HG02884 (cell line): Measurements from ENCODE around the gene DVL1.

Experiments
- ATAC-seq: cut with Tn5 transposase; IDR thresholded peaks from one replicate; pipeline ENCODE4 v1.9.1; 2021; ENCODE audit warnings: mild to moderate bottlenecking, moderate library complexity; ENCODE audit not compliant: unreplicated experiment

The DVL1 gene

DNA sequence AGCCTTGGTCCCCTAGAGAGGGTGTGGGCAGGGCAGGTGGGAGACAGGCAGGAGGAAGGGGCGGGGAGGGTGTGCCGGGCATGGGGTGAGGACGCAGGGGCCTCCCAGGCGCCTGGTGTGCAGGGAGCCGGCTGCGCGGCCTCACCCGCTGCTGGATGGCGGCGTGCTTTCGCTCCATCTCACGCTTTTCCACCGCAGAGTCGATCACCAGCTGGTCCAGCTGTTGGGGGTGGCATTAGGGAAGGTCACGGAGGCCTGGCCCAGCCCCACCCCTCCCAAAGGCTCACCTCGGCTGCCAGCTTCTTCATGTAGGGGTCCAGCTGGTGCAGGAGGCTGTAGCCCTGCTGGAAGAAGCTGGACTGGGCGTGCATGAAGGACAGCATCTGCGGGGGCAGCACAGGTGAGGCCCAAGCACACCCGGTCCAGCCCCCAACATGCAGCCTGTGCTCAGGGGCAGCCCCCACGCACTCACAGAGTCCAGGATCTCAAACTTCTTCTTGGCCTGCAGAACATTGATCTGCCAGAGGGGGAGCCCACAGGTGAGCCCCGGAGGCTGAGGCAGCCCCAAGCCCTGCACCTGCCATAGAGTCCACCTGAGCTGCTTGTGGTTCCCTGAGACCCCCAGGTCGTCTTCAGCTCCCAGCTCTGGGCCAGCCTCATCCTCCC lies 49.4 kb downstream of the DVL1 start:
- ATAC-seq: no peak

DNA sequence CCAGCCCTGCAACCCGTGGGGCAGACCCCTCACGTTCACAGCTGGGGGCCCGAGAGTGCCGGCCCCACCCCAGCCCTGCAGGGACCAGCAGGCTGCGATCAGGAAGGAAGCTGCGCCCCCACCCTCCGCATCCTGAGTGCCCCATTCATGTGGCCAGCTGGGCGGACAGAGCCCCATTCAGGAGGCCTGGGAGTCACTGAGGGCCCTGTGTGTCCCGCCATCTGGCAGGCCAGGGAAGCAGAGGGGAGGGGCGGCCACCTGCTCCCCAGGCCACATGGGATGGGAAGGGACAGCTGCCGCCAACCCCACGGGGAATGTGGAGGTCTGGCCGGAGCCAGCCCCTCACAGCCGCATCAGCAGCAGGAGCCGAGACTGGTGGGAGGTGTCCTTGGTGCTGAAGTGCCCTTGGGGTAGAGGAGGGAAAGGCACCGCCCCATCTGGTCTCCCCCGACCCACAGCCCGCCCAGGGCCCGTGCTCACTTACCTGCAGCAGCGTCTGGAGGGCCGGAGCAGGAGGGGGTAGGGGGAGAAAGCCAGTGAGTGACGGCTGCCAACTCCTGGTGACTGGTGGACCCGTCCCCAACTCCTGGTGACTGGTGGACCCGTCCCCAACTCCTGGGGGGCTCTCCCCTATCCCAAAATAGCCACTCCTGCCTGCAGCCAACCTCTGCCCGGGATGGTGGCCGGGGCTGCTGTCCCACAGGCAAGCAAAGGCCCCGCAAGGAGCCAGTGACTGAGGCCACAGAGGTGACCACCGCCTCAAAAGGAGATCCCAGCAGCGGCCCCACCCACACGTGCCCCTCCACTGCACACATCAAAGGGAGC lies 50.1 kb downstream of the DVL1 start:
- ATAC-seq: no peak

DNA sequence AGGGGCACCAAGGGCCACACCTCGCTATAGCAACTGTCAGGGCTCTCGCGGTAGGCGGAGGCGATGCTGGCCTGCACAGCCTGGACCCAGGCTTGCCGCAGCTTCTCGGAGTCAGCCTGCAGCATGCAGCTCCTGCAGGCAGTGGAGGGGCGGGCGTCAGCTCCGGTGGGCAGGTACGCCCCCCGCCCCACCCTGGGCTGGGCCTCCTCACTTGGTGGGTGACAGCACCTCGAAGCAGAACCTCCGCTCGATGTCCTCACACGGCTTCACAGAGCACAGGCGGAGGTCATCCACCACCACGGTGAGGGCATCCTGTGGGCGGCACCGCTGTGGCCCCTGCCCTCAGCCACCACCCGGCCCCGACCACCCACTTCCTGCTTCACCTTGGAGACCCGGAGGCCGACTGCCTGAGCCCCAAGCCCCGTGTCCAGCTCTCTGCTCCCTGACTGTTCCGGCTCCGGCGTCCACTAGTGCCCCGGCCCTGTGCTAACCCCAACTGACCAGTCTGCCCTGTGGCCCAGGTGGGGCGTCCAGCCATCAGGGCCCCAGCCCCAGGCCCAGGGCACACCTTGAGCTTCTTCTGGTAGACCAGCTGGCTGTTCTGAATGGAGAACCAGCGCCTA lies 51.3 kb downstream of the DVL1 start:
- no peak for ATAC-seq

DNA sequence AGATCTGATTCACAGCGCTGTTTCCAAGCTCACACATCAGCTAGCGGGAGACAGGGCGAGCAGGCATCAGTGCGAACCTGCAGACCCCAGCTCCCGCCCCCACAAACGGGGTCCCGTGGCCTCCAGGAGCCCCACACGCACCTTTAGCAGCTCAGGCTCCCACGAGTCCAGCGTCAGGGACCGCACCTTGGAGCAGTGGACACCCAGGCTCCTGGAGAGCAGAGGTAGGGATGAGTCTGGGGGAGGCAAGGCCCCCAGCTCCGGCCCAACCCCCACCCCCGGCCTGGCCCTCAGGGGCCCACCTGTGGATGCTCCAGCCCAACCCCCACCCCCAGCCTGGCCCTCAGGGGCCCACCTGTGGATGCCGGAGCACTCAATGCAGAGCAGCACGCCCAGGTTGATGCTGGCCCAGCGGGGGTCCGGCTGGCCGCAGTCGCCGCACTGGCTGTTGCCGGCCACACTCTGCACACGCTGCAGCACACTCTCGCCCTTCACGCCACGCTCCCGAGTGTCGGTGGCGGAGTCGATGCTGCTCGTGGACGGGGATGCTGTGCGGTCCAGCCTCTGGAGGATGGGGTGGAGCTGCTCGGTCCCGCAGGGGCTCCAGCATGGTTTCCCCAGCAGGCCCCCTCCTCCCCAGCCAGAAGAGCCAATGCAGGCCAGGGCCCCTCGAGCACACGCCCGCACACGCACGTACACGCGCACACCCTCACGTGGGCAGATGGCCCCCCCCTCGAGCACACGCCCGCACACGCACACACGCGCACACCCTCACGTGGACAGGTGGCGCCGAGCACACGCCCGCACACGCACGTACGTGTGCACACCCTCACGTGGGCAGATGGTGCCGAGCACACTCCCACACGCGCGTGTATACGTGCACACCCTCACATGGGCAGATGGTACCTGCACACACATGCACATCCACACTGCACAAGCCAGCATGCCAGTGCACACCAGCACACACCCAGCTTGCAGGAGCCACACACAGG lies 52.9 kb downstream of the DVL1 start:
- ATAC-seq: no peak

DNA sequence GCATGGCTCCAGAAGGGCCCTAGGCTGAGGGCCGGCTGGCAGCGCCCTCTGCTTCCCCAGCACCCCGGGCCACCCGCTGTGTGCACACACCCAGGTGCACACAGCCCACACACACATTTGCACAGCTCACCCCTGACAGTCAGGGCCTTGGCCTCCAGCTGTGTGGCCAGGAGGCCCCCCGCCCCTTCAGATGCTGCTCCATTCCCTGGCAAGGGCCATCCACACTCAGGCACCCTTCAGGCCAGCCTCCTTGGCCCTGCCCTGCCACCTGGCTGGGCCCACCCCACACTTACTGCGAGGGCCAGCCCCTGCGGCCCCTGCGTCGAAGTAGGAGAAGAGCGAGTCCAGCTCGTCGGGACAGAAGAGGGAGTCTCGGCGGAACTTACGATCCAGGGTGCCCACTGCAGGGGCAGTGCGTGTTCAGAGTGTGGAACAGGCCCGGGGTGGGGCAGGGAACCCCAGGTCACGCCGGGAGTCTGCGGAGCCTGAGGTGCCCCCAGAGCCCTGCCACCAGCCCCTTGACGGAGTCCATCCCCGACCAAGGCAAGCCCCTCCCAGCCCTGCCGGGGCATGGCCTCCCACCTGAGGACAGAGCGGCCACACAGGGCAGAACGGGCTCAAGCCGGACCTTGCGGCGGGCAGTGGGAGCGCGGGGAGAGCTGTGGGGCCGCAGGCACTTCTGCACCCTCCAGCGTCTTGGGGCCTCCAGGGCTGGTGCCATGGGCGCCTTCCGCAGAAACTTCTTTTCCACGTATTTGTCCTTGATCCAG lies 53.9 kb downstream of the DVL1 start:
- ATAC-seq: no peak

DNA sequence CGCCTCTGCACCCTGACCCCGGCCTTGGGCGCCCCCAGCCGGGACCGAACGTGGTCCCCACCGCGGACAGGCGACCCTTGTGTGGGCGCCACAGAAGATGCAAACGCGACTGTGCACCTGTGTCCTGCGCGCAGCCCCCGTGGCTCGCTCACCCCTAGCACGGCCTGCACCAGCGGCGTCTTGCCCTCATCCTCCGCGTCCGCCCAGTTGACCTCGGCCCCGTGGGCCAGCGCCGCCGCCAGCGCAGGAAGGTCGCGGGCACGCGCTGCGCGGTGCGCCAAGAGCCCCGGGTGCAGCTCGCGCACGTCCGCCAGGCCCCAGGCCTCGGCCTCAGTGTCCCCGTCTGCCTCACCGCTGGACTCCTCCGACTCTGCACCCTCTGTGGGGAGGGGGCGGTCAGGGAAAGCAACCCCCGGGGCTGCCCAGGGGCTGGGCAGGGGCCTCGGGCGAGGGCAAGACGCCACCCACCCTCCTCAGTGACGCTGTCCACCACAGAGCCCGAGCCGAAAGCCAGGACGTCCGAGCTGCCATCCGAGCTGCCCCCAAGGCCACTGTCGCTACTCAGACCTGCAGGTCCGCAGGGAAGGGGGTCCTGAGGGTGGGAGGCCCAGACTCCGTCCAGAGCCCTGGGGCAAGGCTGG lies 54.8 kb downstream of the DVL1 start:
- ATAC-seq: no peak

DNA sequence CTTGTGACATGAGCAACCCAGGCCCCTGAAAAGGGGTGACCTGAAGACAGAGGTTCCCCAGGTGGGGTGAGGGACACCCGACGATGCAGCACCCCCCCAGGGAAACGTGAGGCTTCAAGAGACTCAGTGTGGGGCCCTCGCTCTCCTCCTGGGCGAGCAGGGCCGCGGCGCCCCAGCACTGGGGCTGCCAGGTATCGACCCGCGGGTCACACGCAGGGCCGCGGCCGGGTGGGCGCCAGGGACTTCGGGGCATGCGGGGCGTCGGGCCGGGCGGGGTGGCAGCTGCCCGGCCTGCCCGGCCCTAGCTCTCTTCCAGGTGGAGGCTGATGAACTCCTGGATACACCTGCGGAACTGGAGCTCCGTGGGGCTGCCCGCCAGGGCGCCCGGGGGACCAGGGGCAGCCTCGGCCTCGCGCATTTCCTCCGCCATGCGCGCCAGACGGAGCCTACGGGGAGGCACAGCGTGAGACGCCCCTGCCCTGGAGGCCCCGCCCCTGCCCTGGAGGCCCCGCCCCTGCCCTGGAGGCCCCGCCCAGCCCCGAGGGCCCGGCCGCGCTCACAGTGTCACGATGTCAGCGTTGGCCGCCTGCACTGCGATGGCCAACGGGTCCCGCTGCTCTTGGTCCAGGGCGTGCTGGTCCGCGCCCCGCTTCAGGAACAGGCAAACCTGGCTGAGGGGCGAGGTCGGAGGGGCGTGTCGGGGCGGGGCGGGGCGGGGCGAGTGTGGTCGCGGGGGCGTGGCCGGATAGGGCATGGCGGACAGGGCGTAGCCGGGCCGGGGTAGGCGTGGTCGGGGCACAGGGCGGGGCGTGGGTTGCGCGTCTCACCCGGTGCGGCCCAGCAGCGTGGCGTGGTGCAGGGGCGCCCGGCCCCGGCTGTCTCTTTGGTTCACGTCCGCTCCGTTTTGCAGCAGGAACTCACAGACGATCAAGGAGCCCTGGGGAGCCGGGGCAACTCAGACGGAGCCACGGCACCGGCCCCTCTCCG lies 55.7 kb downstream of the DVL1 start:
- ATAC-seq: no peak

DNA sequence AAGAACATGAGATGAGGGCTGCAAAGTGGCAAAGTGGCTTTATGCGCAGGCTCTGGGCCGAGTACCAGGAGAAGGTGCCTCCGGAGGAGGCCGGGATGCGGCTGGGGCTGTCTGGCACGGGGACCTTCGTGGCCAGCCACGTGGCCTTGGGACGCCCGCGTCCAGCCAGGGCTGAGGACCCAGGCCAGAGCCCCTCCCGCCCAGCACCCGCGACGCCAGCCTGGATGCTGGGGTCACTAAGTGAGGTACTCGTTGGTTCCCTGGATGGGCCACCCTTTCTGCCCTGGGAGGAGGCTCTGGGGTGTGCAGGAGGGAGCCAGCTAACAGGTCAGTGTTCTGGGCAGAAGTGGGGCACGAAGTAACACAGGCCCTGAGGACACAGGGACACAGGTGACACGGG lies 56.4 kb downstream of the DVL1 start:
- no peak for ATAC-seq

DNA sequence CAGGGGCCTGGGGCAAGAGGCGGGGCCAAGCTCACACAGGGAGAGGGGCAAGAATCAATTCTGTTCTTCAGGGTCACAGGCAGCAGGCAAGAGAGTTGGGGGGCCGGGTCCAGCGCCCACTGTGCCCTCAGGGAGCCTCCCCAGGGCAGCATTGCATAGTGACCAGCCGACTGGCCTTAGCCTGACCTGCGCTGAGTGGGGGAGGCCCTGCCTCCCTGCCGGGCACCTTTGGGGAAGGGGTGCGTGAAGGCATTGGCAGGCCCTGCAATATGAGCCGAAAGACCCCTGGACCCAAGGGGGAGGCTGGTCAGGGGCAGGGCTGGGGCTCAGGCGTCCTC lies 56.8 kb downstream of the DVL1 start:
- ATAC-seq: no peak

DNA sequence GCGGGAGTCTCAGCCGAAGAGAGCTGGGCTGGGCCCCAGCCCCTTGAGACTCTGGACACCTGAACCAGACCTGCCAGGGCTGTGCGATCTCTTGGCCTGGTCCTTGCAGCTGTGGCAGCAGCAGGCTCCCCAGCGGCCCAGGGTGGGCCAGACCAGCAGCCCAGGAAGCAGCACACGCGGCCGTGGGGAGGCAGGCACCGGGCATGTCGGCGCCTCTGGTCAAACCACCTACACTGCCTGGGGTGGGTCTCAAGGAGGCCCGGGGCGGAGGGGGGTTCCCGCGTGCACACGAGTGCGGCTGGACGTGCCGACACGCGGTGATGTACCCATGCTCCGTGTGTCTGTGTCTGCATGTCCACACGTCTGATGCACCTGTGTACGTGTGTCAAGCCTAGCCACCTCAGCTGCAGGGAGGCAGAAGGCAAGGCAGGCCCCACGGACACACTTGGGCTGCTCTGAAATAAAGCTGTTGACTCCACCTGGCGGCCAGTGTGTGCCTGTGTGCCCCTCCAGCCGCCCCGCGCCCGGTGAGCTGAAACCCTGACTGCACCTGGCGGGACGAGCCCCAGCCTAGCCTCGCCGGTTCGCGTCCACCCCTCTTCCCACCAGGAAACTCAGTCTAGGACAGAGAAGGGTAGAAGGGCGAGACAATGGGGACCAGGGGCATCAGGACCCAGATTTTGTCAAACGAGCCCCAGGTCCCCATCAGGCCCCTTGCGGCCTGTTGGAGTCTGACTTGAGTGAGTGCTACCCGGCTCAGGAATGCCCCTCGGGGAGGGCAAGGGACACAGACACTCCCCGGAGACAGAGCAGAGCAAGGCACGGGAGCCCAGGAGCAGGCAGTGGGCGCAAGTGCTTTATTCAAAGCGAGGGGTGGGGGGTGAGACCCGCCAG lies 57.4 kb downstream of the DVL1 start:
- no peak for ATAC-seq

DNA sequence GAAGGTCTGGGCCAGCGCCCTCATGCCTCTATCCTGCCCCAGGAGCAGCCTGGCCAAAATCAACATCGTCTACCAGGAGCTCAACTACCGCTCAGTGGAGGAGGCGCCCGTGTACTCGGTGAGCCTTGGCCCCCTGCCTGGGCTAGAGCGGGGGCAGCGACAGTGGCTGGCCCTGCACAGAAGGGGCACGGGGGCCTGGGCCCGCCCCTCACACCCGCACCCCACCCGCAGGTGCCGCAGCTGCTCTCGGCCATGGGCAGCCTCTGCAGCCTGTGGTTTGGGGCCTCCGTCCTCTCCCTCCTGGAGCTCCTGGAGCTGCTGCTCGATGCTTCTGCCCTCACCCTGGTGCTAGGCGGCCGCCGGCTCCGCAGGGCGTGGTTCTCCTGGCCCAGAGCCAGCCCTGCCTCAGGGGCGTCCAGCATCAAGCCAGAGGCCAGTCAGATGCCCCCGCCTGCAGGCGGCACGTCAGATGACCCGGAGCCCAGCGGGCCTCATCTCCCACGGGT lies 58.1 kb downstream of the DVL1 start:
- no peak for ATAC-seq

DNA sequence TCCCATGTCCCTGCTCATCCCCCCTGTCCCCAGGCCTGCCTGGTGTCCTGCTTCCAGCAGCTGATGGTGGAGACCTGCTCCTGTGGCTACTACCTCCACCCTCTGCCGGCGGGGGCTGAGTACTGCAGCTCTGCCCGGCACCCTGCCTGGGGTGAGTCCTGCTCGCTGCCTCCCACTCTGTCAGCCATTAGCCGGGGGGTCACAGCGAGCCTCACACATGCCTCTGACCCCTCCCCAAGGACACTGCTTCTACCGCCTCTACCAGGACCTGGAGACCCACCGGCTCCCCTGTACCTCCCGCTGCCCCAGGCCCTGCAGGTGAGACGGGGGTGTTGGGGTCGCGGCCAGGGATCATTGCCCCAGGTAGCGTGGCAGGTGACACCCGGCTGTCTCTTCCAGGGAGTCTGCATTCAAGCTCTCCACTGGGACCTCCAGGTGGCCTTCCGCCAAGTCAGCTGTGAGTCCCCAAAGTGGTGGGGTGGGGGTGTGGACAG lies 58.9 kb downstream of the DVL1 start:
- no peak for ATAC-seq

DNA sequence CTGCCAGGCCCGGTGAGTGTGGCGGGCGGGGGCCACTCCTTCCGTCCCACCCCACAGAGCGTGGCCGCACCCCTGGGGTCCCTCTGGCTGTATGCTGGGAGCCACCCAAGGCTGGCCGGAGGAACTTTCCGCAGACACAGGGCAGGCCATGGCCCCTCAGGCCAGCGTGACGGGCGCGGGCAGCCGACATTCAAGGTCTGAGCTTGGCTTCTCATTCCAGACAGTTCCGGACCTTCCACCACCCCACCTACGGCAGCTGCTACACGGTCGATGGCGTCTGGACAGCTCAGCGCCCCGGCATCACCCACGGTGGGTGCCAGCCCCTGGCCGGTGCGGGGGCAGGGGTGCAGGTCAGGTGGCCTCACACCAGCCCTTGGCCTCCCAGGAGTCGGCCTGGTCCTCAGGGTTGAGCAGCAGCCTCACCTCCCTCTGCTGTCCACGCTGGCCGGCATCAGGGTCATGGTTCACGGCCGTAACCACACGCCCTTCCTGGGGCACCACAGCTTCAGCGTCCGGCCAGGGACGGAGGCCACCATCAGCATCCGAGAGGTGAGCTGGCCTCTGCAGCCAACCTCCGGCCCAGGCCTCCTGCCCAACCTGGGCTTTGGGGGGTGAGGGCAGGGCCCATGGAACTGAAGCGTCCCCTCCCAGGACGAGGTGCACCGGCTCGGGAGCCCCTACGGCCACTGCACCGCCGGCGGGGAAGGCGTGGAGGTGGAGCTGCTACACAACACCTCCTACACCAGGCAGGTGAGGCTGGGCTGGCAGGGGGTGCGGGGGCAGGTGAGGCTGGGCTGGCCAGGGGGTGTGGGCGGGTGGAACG lies 61.7 kb downstream of the DVL1 start:
- no peak for ATAC-seq

DNA sequence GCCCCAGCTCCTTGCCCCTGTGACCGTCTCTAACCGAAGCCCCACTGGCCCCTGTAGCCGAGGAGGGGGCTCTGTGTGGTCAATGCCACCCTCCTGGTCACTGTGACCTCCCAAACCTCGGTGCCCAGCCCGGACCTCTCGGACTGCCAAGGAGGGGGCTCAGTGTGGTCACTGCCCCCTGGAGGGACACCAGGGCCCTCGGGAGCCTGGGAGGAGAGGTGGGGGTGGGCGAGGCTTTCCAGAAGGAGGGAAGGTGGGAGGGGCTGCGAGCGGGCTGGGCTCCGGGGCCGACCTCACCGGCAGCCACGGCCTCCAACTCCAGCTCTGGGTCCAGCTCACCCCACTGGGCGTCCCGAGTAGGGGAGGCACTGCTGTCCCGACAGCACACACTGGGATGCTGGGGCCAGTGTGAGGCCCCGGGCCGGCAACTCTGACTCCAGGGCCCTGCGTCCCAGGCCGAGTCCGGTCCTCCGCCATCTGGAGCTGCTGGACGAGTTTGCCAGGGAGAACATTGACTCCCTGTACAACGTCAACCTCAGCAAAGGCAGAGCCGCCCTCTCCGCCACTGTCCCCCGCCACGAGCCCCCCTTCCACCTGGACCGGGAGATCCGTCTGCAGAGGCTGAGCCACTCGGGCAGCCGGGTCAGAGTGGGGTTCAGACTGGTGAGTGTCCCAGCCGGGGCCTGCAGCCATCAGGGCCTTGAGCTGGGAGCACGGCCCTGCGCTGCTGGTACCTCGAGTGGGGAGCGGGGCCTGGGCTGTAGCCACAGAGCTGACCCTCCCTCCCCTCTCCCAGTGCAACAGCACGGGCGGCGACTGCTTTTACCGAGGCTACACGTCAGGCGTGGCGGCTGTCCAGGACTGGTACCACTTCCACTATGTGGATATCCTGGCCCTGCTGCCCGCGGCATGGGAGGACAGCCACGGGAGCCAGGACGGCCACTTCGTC lies 62.6 kb downstream of the DVL1 start:
- no peak for ATAC-seq

DNA sequence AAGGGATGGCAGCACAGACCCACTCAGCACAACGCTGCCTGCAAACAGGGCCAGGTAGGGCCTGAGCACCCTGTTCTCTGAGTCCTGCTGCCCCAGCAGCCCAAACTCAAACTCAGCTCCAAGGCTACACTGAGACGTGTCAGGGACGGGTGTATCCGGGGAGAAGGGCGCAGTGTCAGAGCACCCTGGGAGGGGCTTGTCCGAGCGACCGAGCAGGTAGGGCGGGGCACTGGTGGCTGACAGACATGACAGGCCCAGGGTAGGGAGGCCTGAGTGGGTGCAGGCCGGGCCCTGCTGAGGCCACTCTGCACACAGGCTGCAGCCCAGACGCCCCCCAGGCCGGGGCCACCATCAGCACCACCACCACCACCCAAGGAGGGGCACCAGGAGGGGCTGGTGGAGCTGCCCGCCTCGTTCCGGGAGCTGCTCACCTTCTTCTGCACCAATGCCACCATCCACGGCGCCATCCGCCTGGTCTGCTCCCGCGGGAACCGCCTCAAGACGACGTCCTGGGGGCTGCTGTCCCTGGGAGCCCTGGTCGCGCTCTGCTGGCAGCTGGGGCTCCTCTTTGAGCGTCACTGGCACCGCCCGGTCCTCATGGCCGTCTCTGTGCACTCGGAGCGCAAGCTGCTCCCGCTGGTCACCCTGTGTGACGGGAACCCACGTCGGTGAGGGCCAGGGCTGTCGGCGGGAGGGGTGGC lies 63.5 kb downstream of the DVL1 start:
- ATAC-seq: no peak
